ENCODE measurements around the gene NCKAP5L.

Gene NCKAP5L

DNA sequence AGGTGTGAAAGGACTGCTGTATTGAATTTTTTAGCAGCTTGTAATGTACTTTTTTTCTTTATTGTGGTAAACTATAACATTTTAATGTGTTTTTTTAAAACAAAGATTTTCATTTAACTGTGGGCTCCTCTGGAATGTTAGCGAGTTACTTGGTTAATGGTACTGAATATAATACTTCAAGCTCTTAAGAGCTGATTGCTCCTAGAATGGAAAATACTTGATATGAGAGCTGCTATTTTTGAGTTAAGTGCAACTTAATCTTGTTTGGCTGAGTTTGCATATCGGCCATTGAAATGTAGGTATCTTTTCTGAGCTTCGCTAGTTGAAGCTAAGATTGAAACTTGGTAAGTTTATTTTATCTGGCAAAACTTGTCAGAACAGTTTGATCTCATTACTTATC lies 79.4 kb downstream of the NCKAP5L start:
- no peak for DNase-seq (ENCODE audit: low read depth)
- TF ChIP-seq, protein P1, sequence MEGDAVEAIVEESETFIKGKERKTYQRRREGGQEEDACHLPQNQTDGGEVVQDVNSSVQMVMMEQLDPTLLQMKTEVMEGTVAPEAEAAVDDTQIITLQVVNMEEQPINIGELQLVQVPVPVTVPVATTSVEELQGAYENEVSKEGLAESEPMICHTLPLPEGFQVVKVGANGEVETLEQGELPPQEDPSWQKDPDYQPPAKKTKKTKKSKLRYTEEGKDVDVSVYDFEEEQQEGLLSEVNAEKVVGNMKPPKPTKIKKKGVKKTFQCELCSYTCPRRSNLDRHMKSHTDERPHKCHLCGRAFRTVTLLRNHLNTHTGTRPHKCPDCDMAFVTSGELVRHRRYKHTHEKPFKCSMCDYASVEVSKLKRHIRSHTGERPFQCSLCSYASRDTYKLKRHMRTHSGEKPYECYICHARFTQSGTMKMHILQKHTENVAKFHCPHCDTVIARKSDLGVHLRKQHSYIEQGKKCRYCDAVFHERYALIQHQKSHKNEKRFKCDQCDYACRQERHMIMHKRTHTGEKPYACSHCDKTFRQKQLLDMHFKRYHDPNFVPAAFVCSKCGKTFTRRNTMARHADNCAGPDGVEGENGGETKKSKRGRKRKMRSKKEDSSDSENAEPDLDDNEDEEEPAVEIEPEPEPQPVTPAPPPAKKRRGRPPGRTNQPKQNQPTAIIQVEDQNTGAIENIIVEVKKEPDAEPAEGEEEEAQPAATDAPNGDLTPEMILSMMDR (IDR thresholded peaks at IDR 0.05; ENCODE audit: low read depth, low read length, missing control alignments): no peak
- no peak overlapping the region; the same call in 1 of the 2 replicates for H3K4me3 ChIP-seq (ENCODE audit: low read depth, low read length)

DNA sequence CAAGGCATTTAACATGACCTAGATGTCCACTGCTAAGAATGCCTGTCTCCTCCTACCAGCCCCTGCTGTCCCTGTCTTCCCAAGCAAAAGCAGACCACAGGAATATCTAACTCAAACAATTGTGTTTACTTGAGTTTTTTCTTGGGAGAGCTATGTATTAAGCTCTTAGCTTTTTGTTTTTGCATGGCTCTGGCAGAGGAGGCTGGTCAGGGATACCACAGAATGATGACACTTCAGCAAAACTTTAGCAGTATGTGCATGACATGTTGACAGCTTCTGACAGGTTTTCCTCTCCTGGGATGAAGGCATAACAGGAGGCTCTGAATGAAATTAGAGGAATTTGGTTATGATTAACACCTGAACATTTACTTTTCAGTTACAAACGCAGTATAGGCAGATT lies 79.9 kb downstream of the NCKAP5L start:
- TF ChIP-seq, protein P1 (IDR thresholded peaks at IDR 0.05; ENCODE audit: low read depth, low read length, missing control alignments): no peak
- no peak overlapping the region; the same call in 1 of the 2 replicates for H3K4me3 ChIP-seq (ENCODE audit: low read depth, low read length)
- no peak for DNase-seq (ENCODE audit: low read depth)

DNA sequence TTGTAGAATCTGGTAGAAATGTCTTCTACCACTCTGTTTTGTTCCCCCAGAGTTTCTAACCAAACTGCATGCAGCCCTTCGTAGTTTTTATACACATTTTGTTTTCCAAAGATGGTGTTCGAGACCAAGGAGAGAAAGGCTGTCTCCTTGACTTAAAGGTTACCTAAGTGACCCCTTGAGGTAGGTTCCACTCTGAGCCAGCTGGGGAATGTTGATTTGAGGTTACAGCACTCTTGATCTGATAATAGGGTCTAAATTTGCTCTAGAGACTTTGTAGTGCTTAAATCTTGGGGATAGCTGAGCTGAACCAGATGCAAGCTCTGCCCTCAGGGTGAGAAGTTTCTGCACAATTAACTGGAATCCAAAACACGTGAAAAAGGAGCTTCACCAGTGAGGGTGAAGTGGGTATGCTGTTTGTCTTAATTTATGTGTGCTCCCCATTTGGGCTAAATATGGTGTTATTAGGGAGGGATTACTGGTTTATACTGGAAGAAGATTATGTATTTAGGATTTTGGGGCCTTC lies 83.8 kb downstream of the NCKAP5L start:
- H3K4me3 ChIP-seq (ENCODE audit: low read depth, low read length): no peak overlapping the region
- TF ChIP-seq, protein P1 (IDR thresholded peaks at IDR 0.05; ENCODE audit: low read depth, low read length, missing control alignments): no peak
- DNase-seq (ENCODE audit: low read depth): no peak

DNA sequence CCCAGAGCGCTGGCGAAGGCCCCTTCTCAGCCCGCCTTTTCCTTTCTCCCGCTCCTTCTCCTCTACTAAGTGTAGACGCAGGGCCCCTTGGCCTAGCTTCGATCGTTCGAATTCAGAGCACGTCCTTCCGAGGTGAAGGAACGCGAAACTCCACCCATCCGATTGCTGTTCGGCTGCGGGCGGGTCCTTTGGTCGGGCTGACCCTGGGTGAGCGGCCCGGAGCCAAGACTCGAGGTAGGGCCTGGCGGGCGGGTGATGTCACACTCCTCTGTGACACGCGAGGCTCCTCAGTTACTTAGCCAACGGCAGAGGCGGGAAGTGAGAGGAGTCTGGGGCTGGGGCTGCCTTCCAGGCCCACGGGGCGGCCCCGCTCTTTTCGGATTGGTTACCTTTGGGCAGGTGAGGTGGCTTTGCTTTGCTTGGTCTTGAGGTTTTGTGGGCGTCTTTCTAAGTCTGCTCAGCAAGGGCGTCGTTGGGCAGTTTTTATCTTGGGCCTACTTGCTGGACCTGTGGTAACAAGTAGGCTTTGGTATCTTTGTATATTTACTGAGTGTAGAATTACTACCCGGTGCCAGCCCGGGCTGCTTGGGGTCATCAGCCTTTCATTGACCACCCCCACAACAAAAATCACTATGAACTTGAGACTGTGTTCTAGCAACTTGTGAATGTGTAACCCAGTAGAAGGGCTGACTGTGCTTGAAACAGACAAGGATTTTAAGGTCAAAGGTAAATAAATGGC lies 86.2 kb downstream of the NCKAP5L start:
- TF ChIP-seq, protein P1 (IDR thresholded peaks at IDR 0.05; ENCODE audit: low read depth, low read length, missing control alignments): no peak
- peak; percentile 66 for DNase-seq (ENCODE audit: low read depth)
- H3K4me3 ChIP-seq (ENCODE audit: low read depth, low read length): peak overlapping the region; percentile 67

Measured in GM12864 (cell line).